Suprapubic skin (tissue), 4 donors: ENCODE measurements around the gene KIF19. TPM values are rescaled to one million over a fixed set of nuclear protein-coding genes. Genes with fewer than 3 reads are reported as not detected.

ENCODE experiments used
- DNase-seq, 2 donors: peaks; one replicate each; pipeline ENCODE4 v3.0.0-alpha.2; 2019; ENCODE audit warnings: low spot score in 2 of 2
- H3K27ac ChIP-seq: fragments of 200-600 bp; sonication (generic); one replicate; pipeline ENCODE4 v1.5.1; 2019
- H3K27me3 ChIP-seq: fragments of 200-600 bp; sonication (generic); one replicate; pipeline ENCODE4 v1.5.1; 2019
- H3K36me3 ChIP-seq: fragments of 200-600 bp; sonication (generic); one replicate; pipeline ENCODE4 v1.5.1; 2019
- H3K4me1 ChIP-seq: fragments of 200-600 bp; sonication (generic); one replicate; pipeline ENCODE4 v1.5.1; 2019
- H3K4me3 ChIP-seq: fragments of 200-600 bp; sonication (generic); one replicate; pipeline ENCODE4 v1.5.1; 2019; ENCODE audit warnings: mild to moderate bottlenecking
- H3K9me3 ChIP-seq: fragments of 200-600 bp; sonication (generic); one replicate; pipeline ENCODE4 v1.5.1; 2019
- CTCF ChIP-seq, 2 donors: fragments of 200-600 bp in 1 of 2; fragments of 450-650 bp in 1 of 2; sonication (generic) in 1 of 2; IDR thresholded peaks; one replicate each; pipeline ENCODE4 v1.5.1; 2016 to 2019; ENCODE audit warnings: antibody characterized with exemption in 2 of 2, mild to moderate bottlenecking in 1 of 2, moderate library complexity in 1 of 2
- EP300 ChIP-seq: sonication (generic); formaldehyde crosslinking; IDR thresholded peaks from one replicate; pipeline ENCODE4 v1.6.1; 2017; ENCODE audit warnings: antibody characterized with exemption
- POLR2A ChIP-seq, 2 donors: fragments of 450-650 bp; IDR thresholded peaks; one replicate each; pipeline ENCODE4 v1.6.1; 2017; ENCODE audit warnings: antibody characterized with exemption in 2 of 2, mild to moderate bottlenecking in 2 of 2, moderate library complexity in 2 of 2
- POLR2AphosphoS5 ChIP-seq, 3 donors: sonication (generic); formaldehyde crosslinking; IDR thresholded peaks; one replicate each; pipeline ENCODE4 v1.6.1; 2017; ENCODE audit warnings: antibody characterized with exemption in 3 of 3
- WGBS: methylation state at CpG from one replicate; pipeline ENCODE4 v1.1.5; 2018; 5-methylcytosine and 5-hydroxymethylcytosine counted together
- total RNA-seq, 4 donors: library from RNA; depleted of rRNA; stranded (reverse); fragments of >200 nt; gene quantifications; one replicate each; pipeline ENCODE4 v1.1.0, GENCODE V29; 2016

KIF19 gene
- total RNA-seq, 4 donors from 2014 or later = 0.34 to 1.3 (median 1.0) TPM

GRCh38 chr17:74329378-74329777 lies 3.4 kb downstream of the KIF19 start:
- no peak overlapping the region for H3K27ac ChIP-seq
- H3K4me1 ChIP-seq = peaks cover 18% of the 10 kb centered on the region
- no peaks in the 10 kb centered on the region for H3K9me3 ChIP-seq
- H3K36me3 ChIP-seq = no peaks in the 10 kb centered on the region
- no peak for DNase-seq
- WGBS = 87% methylated on average over 3 of the region's 3 CpGs
- no peak for TF ChIP-seq EP300
- no peak for TF ChIP-seq POLR2AphosphoS5 (IDR thresholded peaks at IDR 0.05)
- TF ChIP-seq CTCF (IDR thresholded peaks at IDR 0.05) = no peak
- no peak for TF ChIP-seq POLR2A (IDR thresholded peaks at IDR 0.05)
- H3K4me3 ChIP-seq = no peak overlapping the region
- H3K27me3 ChIP-seq = peaks cover 60% of the 10 kb centered on the region

GRCh38 chr17:74330446-74330845 lies 4.4 kb downstream of the KIF19 start:
- Histone ChIP-seq H3K4me1 (peaks cover 15% of the 10 kb centered on the region), H3K4me3 (no peak overlapping the region), H3K27ac (no peak overlapping the region), H3K36me3 (no peaks in the 10 kb centered on the region), H3K9me3 (no peaks in the 10 kb centered on the region), H3K27me3 (peaks cover 64% of the 10 kb centered on the region)
- DNase-seq = no peak
- TF ChIP-seq POLR2A (IDR thresholded peaks at IDR 0.05) = no peak
- TF ChIP-seq POLR2AphosphoS5 (IDR thresholded peaks at IDR 0.05) = no peak
- no peak for TF ChIP-seq EP300
- TF ChIP-seq CTCF (IDR thresholded peaks at IDR 0.05) = no peak
- WGBS = 63% methylated on average over 5 of the region's 8 CpGs

- Histone ChIP-seq H3K4me1 (no peaks in the 10 kb centered on the region), H3K36me3 (no peaks in the 10 kb centered on the region), H3K4me3 (no peak overlapping the region), H3K27ac (no peak overlapping the region), H3K27me3 (peaks cover 55% of the 10 kb centered on the region), H3K9me3 (no peaks in the 10 kb centered on the region)
- WGBS = 75% methylated on average over 7 of the region's 7 CpGs
- DNase-seq = no peak
- TF ChIP-seq EP300 (no peak), POLR2AphosphoS5 (IDR thresholded peaks at IDR 0.05) (no peak), POLR2A (IDR thresholded peaks at IDR 0.05) (no peak), CTCF (IDR thresholded peaks at IDR 0.05) (no peak)
These were observed 6.1 kb downstream of the KIF19 start for GRCh38 chr17:74332017-74332650.

- Histone ChIP-seq H3K9me3 (no peaks in the 10 kb centered on the region), H3K27me3 (peaks cover 60% of the 10 kb centered on the region), H3K36me3 (no peaks in the 10 kb centered on the region), H3K4me1 (no peaks in the 10 kb centered on the region), H3K27ac (no peak overlapping the region), H3K4me3 (no peak overlapping the region)
- DNase-seq = no peak
- TF ChIP-seq POLR2A (IDR thresholded peaks at IDR 0.05) (no peak), CTCF (IDR thresholded peaks at IDR 0.05) (no peak), EP300 (no peak)
- WGBS = 35% methylated on average over 10 of the region's 11 CpGs
These were observed 6.8 kb downstream of the KIF19 start for GRCh38 chr17:74332763-74333283.

- H3K27ac ChIP-seq = no peak overlapping the region
- H3K4me3 ChIP-seq = no peak overlapping the region
- DNase-seq = no peak
- H3K27me3 ChIP-seq = peaks cover 65% of the 10 kb centered on the region
- H3K36me3 ChIP-seq = no peaks in the 10 kb centered on the region
- H3K9me3 ChIP-seq = no peaks in the 10 kb centered on the region
- 77% methylated on average over 2 of the region's 2 CpGs for WGBS
- TF ChIP-seq EP300 (no peak), CTCF (IDR thresholded peaks at IDR 0.05) (no peak), POLR2AphosphoS5 (IDR thresholded peaks at IDR 0.05) (no peak), POLR2A (IDR thresholded peaks at IDR 0.05) (no peak)
- no peaks in the 10 kb centered on the region for H3K4me1 ChIP-seq
These were observed 8.5 kb downstream of the KIF19 start for GRCh38 chr17:74334393-74335039.
